ENCODE results near the gene TBL2. TPM values are rescaled to one million over a fixed set of nuclear protein-coding genes. Genes with fewer than 3 reads are reported as not detected.

TBL2 gene
- total RNA-seq, 1 experiment from 2014 or later: 62.8 TPM

DNA sequence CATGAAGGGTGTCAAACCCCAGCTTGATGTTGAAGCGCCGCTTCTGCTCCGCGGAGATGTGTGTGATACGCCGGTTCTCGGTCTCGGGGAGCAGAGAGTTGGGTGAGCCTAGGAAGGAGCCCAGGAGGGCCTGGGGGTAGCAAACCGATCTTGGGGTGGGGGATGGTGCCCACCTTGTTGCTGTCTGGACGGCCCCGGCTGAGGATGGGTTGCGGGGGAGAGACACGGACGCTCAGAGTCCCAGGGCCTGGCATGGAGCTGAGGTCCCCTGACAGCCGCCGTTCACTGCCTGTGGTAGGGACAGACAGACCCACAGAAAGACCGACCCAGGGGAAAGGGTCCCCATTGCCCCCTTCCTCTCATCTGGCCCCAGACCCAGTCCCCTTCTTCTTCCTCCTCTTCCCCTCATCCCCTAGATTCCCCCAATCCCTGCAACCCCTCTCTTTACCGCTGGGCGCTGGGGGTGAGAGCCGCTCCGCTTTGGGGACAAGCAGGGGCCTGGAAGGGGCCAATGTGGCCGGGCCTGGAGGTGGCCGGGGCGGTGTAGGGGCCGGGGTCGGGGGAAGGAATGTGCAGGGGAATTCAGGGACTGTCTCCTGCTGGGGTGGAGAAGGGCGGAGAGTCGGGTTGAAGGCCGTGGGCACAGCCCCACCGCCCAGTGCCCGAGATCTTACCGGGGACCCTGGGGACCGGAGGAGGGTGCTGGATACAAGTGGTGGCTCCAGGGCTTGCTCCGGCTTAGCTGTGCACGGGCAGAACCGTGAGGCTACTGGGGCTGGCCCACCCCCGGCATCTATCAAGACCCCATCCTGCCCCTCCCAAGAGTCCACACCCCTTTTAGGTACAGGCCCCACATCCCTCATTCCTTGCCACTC, 18.0 kb upstream of the TBL2 start:
- POLR2A ChIA-PET (ENCODE audit: unreplicated experiment): no interaction called here
- H3K27me3 ChIP-seq (ENCODE audit: low read length): no peaks in the 10 kb centered on the region
- no peaks in the 10 kb centered on the region for H3F3A ChIP-seq (ENCODE audit: low read length, unreplicated experiment)
- H2AFZ ChIP-seq (ENCODE audit: low read length): no peak overlapping the region
- H3K9me3 ChIP-seq (ENCODE audit: low read length): no peaks in the 10 kb centered on the region
- no peak overlapping the region for H3K4me3 ChIP-seq (ENCODE audit: low read length)
- intact Hi-C loops (cut with micrococcal nuclease): no loop called here
- no peaks in the 10 kb centered on the region for H3K79me2 ChIP-seq (ENCODE audit: low read length)
- no peak overlapping the region for H3K27ac ChIP-seq (ENCODE audit: low read length)
- BruUV-seq (replicated peaks): no TSS peak
- H3K9ac ChIP-seq (ENCODE audit: low read length): no peak overlapping the region
- no peak for DNase-seq
- no peaks in the 10 kb centered on the region for H3K9me2 ChIP-seq (replicated peaks; ENCODE audit: low read length)
- CTCF ChIA-PET: no interaction called here
- H3K36me3 ChIP-seq (ENCODE audit: low read depth, low read length): no peaks in the 10 kb centered on the region
- no peak overlapping the region for H3K4me2 ChIP-seq (ENCODE audit: low read length)
- ATAC-seq: no peak
- TF ChIP-seq, protein P1, sequence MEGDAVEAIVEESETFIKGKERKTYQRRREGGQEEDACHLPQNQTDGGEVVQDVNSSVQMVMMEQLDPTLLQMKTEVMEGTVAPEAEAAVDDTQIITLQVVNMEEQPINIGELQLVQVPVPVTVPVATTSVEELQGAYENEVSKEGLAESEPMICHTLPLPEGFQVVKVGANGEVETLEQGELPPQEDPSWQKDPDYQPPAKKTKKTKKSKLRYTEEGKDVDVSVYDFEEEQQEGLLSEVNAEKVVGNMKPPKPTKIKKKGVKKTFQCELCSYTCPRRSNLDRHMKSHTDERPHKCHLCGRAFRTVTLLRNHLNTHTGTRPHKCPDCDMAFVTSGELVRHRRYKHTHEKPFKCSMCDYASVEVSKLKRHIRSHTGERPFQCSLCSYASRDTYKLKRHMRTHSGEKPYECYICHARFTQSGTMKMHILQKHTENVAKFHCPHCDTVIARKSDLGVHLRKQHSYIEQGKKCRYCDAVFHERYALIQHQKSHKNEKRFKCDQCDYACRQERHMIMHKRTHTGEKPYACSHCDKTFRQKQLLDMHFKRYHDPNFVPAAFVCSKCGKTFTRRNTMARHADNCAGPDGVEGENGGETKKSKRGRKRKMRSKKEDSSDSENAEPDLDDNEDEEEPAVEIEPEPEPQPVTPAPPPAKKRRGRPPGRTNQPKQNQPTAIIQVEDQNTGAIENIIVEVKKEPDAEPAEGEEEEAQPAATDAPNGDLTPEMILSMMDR (conservative IDR thresholded peaks at IDR 0.05; ENCODE audit: low read depth, low read length): no peak
- TF ChIP-seq EZH2phosphoT487 (IDR thresholded peaks at IDR 0.05; ENCODE audit: borderline replicate concordance, low read length): no peak
- TF ChIP-seq EZH2 (IDR thresholded peaks at IDR 0.05; ENCODE audit: low read length, unreplicated experiment): no peak
- no peaks in the 10 kb centered on the region for H4K20me1 ChIP-seq (ENCODE audit: low read length)
- H3K4me1 ChIP-seq (ENCODE audit: insufficient read depth, low read length): no peaks in the 10 kb centered on the region

DNA sequence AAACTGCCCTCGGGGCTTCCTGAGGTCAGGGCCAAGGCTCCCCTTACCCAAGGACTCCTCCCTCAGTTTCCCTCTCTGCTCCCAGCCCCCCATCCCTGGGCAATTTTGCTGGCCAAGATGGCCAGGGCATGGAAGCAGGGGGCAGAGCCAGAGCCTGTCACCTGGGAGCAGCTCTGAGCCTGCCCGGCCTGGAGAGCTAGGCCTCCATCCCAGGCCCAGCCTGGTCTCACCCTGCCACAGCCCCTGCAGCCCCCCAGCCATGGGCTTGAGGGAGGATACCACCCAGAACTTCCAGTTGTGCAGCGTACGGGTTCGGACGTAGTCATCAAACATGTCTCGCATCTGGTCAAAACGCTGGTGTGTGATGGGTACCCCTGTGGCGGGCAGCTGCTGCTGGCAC, 17.0 kb upstream of the TBL2 start:
- CTCF ChIA-PET: no interaction called here
- no peak for DNase-seq
- no peaks in the 10 kb centered on the region for H3K36me3 ChIP-seq (ENCODE audit: low read depth, low read length)
- H3K4me3 ChIP-seq (ENCODE audit: low read length): no peak overlapping the region
- no peaks in the 10 kb centered on the region for H3K4me1 ChIP-seq (ENCODE audit: insufficient read depth, low read length)
- no TSS peak for BruUV-seq (replicated peaks)
- H3F3A ChIP-seq (ENCODE audit: low read length, unreplicated experiment): no peaks in the 10 kb centered on the region
- no peak overlapping the region for H2AFZ ChIP-seq (ENCODE audit: low read length)
- H3K9me3 ChIP-seq (ENCODE audit: low read length): no peaks in the 10 kb centered on the region
- ATAC-seq: no peak
- POLR2A ChIA-PET (ENCODE audit: unreplicated experiment): no interaction called here
- H3K27me3 ChIP-seq (ENCODE audit: low read length): no peaks in the 10 kb centered on the region
- no peaks in the 10 kb centered on the region for H4K20me1 ChIP-seq (ENCODE audit: low read length)
- intact Hi-C loops (cut with micrococcal nuclease): no loop called here
- no peak for TF ChIP-seq EZH2phosphoT487 (IDR thresholded peaks at IDR 0.05; ENCODE audit: borderline replicate concordance, low read length)
- no peak overlapping the region for H3K27ac ChIP-seq (ENCODE audit: low read length)
- no peaks in the 10 kb centered on the region for H3K79me2 ChIP-seq (ENCODE audit: low read length)
- H3K9me2 ChIP-seq (replicated peaks; ENCODE audit: low read length): no peaks in the 10 kb centered on the region
- H3K4me2 ChIP-seq (ENCODE audit: low read length): no peak overlapping the region
- H3K9ac ChIP-seq (ENCODE audit: low read length): no peak overlapping the region

DNA sequence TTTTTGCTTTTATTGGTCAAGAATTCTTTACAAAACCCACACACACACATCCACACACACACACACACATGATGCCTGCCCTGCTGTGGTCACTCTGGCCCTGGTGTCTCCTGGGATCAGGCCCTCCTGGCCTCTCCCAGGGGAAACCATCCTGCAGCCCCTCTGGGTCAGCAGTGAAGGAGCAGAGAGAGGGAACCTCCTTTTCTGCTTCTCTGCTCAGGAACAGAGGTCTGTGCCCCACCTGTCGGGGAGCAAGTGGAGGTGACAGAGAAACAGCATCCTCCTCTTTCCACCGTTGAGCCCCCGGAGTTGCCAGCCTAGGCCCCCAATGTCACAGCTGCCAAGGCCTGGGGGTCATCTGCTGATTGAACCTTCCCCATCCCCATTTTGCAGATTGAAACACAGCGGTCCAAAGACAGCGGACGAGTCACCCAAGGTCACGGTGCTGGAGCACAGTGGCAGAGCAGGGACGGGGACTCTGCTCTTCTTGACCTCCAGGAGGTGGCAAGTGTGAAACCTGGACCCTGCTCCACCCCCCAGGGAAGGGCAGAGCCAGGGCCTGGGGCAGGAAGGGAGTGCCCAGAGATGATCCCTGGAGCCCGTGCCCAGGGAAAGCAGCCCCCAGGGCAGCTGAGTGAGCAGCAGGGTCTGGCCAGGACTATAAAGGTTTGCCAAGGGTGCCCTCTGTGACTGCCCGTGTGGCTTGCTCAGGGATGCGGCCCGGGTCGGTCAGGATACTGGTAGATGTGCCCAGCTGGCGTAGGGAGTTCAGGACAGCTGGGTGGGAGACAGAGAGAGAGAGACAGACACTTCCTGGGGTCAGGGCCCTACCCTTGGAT, 15.0 kb upstream of the TBL2 start:
- ATAC-seq: no peak
- Histone ChIP-seq H3K27me3 (ENCODE audit: low read length) (no peaks in the 10 kb centered on the region), H3K4me2 (ENCODE audit: low read length) (no peak overlapping the region), H3K27ac (ENCODE audit: low read length) (no peak overlapping the region), H3K4me1 (ENCODE audit: insufficient read depth, low read length) (no peaks in the 10 kb centered on the region), H3K9me2 (replicated peaks; ENCODE audit: low read length) (no peaks in the 10 kb centered on the region), H4K20me1 (ENCODE audit: low read length) (no peaks in the 10 kb centered on the region), H3F3A (ENCODE audit: low read length, unreplicated experiment) (no peaks in the 10 kb centered on the region), H2AFZ (ENCODE audit: low read length) (no peak overlapping the region), H3K36me3 (ENCODE audit: low read depth, low read length) (no peaks in the 10 kb centered on the region), H3K79me2 (ENCODE audit: low read length) (no peaks in the 10 kb centered on the region), H3K4me3 (ENCODE audit: low read length) (no peak overlapping the region), H3K9ac (ENCODE audit: low read length) (no peak overlapping the region), H3K9me3 (ENCODE audit: low read length) (no peaks in the 10 kb centered on the region)
- intact Hi-C loops (cut with micrococcal nuclease): no loop called here
- ChIA-PET POLR2A (ENCODE audit: unreplicated experiment) (no interaction called here), CTCF (no interaction called here)
- no peak for DNase-seq
- BruUV-seq (replicated peaks): no TSS peak
- TF ChIP-seq, protein P1 (conservative IDR thresholded peaks at IDR 0.05; ENCODE audit: low read depth, low read length): no peak
- TF ChIP-seq EZH2 (IDR thresholded peaks at IDR 0.05; ENCODE audit: low read length, unreplicated experiment) (no peak), EZH2phosphoT487 (IDR thresholded peaks at IDR 0.05; ENCODE audit: borderline replicate concordance, low read length) (no peak)

Data from PC-3 (cell line).